GM12872 (cell line): ENCODE data around the gene SSTR1.

Experiments used
- TF ChIP-seq, protein P1 (sequence below): IDR thresholded peaks from 3 replicates; pipeline ENCODE4 v1.5.1; 2011; ENCODE audit warnings: low read depth, mild to moderate bottlenecking, low read length, moderate library complexity; ENCODE audit not compliant: insufficient read depth

The SSTR1 gene

DNA sequence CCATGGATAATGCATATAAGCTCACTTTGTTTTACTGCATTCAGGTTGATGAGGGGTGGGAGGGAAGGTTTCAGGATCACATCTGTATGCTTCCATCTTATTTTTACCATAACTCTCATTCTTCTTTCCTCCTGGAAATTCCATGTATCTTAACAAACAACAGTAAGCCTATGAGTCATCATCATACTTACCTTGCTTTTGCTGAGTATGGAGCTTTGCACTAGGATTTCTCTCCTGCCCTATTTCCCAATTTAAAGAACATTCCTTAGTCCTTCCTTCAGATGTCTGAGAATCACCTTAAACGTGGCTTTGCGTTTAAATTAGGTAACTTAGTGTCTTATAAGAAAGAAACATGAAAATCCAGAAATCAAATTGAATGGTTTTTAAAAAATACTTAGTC lies 49.8 kb downstream of the SSTR1 start:
- TF ChIP-seq, protein P1, sequence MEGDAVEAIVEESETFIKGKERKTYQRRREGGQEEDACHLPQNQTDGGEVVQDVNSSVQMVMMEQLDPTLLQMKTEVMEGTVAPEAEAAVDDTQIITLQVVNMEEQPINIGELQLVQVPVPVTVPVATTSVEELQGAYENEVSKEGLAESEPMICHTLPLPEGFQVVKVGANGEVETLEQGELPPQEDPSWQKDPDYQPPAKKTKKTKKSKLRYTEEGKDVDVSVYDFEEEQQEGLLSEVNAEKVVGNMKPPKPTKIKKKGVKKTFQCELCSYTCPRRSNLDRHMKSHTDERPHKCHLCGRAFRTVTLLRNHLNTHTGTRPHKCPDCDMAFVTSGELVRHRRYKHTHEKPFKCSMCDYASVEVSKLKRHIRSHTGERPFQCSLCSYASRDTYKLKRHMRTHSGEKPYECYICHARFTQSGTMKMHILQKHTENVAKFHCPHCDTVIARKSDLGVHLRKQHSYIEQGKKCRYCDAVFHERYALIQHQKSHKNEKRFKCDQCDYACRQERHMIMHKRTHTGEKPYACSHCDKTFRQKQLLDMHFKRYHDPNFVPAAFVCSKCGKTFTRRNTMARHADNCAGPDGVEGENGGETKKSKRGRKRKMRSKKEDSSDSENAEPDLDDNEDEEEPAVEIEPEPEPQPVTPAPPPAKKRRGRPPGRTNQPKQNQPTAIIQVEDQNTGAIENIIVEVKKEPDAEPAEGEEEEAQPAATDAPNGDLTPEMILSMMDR = no peak

DNA sequence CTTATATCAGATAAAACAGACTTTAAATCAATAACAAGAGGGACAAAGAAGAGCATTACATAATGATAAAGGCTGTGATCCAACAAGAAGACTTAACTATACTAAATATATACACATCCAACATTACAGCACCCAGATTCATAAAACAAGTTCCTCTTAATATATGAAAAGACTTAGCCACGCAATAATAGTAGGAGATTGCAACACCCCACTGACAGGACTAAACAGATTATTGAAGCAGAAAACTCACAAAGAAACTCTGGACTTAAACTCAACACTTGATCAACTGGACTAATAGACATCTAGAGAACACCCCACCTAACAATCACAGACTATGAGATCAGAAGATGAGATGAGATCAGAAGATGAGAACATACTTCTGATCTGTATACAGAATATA lies 53.9 kb downstream of the SSTR1 start:
- TF ChIP-seq, protein P1 = no peak
